Measurements from ENCODE around the gene DLL1. TPM values are rescaled to one million over a fixed set of nuclear protein-coding genes. Genes with fewer than 3 reads are reported as not detected.
A peak's percentile ranks its signal among the peaks of the same experiment; 100 is the strongest.

The DLL1 gene
- total and polyA plus RNA-seq, 9 of the 15 experiments (the other 6 are each of a cell fraction or from before 2014, with no cell fraction given) = not detected

GRCh38 chr6:170280689-170281045 is 10.2 kb downstream of the DLL1 start:
- no peaks in the 10 kb centered on the region for H3K9me3 ChIP-seq (replicated peaks; ENCODE audit: control insufficient read depth, insufficient read depth, low read depth, low read length)
- H2AFZ ChIP-seq (ENCODE audit: low read depth, low read length) = 0 out of 2 replicates have a peak overlapping the region, but pooled peaks have one; percentile 49
- ChIA-PET CTCF (ENCODE audit: low intra/inter-chr PET ratio) (no interaction called here), POLR2A (interaction anchor here (0.9 to 1.1 kb wide), 2 partner anchors 10 to 16 kb away, joined by 3 to 4 read pairs; partner anchors contain the start of gene DLL1)
- H3K79me2 ChIP-seq (ENCODE audit: control insufficient read depth, insufficient read depth, low read length) = no peaks in the 10 kb centered on the region
- no peak for FAIRE-seq
- TF ChIP-seq NRF1 (conservative IDR thresholded peaks at IDR 0.05 in 1 of 2, IDR thresholded peaks at IDR 0.05 in 1 of 2) = peak in 1 of 2 experiments; percentile 18; a peak in 2 of 4 replicates
- TF ChIP-seq SMAD1 (IDR thresholded peaks at IDR 0.05; ENCODE audit: low read depth, low read length, partially characterized antibody) = no peak
- no peak overlapping the region for H3K27ac ChIP-seq (ENCODE audit: extremely low read depth, low read depth, low read length)
- H3K9me1 ChIP-seq (ENCODE audit: control insufficient read depth, insufficient read depth, low read length) = no peaks in the 10 kb centered on the region
- peaks cover 10% of the 10 kb centered on the region; the same call in 1 of the 2 replicates for H4K20me1 ChIP-seq (replicated peaks; ENCODE audit: control insufficient read depth, insufficient read depth, low read length)
- no peak overlapping the region for H3K9ac ChIP-seq (ENCODE audit: insufficient read depth in 1 of 2, low read depth in 2 of 2, low read length in 2 of 2)
- 23% methylated on average over 23 of the region's 23 CpGs for WGBS (ENCODE audit: insufficient coverage, low coverage, missing lambda C conversion rate)
- H3K27me3 ChIP-seq (ENCODE audit: control insufficient read depth in 2 of 2, insufficient read depth in 2 of 2, low read length in 2 of 2) = peaks cover 79 to 80% of the 10 kb centered on the region in 2 experiments
- H3K4me2 ChIP-seq (ENCODE audit: insufficient read depth, low read length) = peak overlapping the region; percentile 29; the same call in 1 of the 2 replicates
- no peak for DNase-seq (ENCODE audit: extremely low read depth in 1 of 4, low spot score in 3 of 4)
- no peak for ATAC-seq
- in situ Hi-C loops (cut with MboI) = no loop called here
- intact Hi-C loops (cut with micrococcal nuclease) = no loop called here
- no TSS peak for BruUV-seq (replicated peaks)
- no peaks in the 10 kb centered on the region for H3K36me3 ChIP-seq (ENCODE audit: control insufficient read depth, insufficient read depth, low read length)
- H3K4me3 ChIP-seq = no peak overlapping the region
- peaks cover 0 to 26% of the 10 kb centered on the region in 2 experiments; a peak in 2 of 5 replicates for H3K4me1 ChIP-seq (replicated peaks in 1 of 2; ENCODE audit: control insufficient read depth in 2 of 2, insufficient read depth in 2 of 2, low read length in 2 of 2)

GRCh38 chr6:170279977-170280688 is 10.7 kb downstream of the DLL1 start:
- 24% methylated on average over 36 of the region's 36 CpGs for WGBS (ENCODE audit: insufficient coverage, low coverage, missing lambda C conversion rate)
- DNase-seq (ENCODE audit: extremely low read depth in 1 of 4, low spot score in 3 of 4) (peak in 1 of 4 experiments; percentile 39), FAIRE-seq (no peak), ATAC-seq (peak; percentile 70)
- no peaks in the 10 kb centered on the region for H3K9me1 ChIP-seq (ENCODE audit: control insufficient read depth, insufficient read depth, low read length)
- peaks cover 0 to 26% of the 10 kb centered on the region in 2 experiments; a peak in 2 of 5 replicates for H3K4me1 ChIP-seq (replicated peaks in 1 of 2; ENCODE audit: control insufficient read depth in 2 of 2, insufficient read depth in 2 of 2, low read length in 2 of 2)
- 0 out of 4 replicates have a peak overlapping the region, but pooled peaks of 1 of the 2 experiments have one; percentile 39 for H3K9ac ChIP-seq (ENCODE audit: insufficient read depth in 1 of 2, low read depth in 2 of 2, low read length in 2 of 2)
- no TSS peak for BruUV-seq (replicated peaks)
- intact Hi-C loops (cut with micrococcal nuclease) (no loop called here), in situ Hi-C loops (cut with MboI) (no loop called here)
- H3K4me3 ChIP-seq = no peak overlapping the region
- no peaks in the 10 kb centered on the region for H3K79me2 ChIP-seq (ENCODE audit: control insufficient read depth, insufficient read depth, low read length)
- no peak overlapping the region for H3K27ac ChIP-seq (ENCODE audit: extremely low read depth, low read depth, low read length)
- CTCF ChIA-PET (ENCODE audit: low intra/inter-chr PET ratio) = no interaction called here
- no peaks in the 10 kb centered on the region for H3K9me3 ChIP-seq (replicated peaks; ENCODE audit: control insufficient read depth, insufficient read depth, low read depth, low read length)
- H3K36me3 ChIP-seq (ENCODE audit: control insufficient read depth, insufficient read depth, low read length) = no peaks in the 10 kb centered on the region
- H4K20me1 ChIP-seq (replicated peaks; ENCODE audit: control insufficient read depth, insufficient read depth, low read length) = peaks cover 10% of the 10 kb centered on the region; the same call in 1 of the 2 replicates
- peak overlapping the region; percentile 29; the same call in 1 of the 2 replicates for H3K4me2 ChIP-seq (ENCODE audit: insufficient read depth, low read length)
- POLR2A ChIA-PET = interaction anchor here (0.9 kb wide), 1 partner anchor 10 kb away, joined by 3 read pairs; no protein-coding TSS in a partner anchor
- peaks cover 79% of the 10 kb centered on the region in 2 experiments for H3K27me3 ChIP-seq (ENCODE audit: control insufficient read depth in 2 of 2, insufficient read depth in 2 of 2, low read length in 2 of 2)
- H2AFZ ChIP-seq (ENCODE audit: low read depth, low read length) = peak overlapping the region; percentile 49; the same call in 1 of the 2 replicates
